Pancreas (tissue), 10 donors: ENCODE measurements around the gene PXK. TPM values are rescaled to one million over a fixed set of nuclear protein-coding genes. Genes with fewer than 3 reads are reported as not detected.

ENCODE experiments used
- ATAC-seq, 4 donors: fragments of 200-7000 bp; cut with Tn5 transposase; one replicate each; pipeline versions ENCODE4 v1.8.0 to v1.9.1; 2020; ENCODE audit warnings: mild to moderate bottlenecking in 4 of 4, moderate library complexity in 4 of 4
- DNase-seq, 6 donors: peaks; one replicate each; pipeline ENCODE4 v3.0.0-alpha.2; 2020
- FAIRE-seq: peaks from 2 replicates; lab custom pipeline; 2012; peaks lifted over from hg19 to GRCh38; lab: Jason Lieb, UNC
- H3K27ac ChIP-seq, 4 donors: fragments of 200-600 bp; sonication (generic); 1 replicate in 3 of 4; 2 replicates in 1 of 4; pipeline versions ENCODE4 v1.5.0 to v1.8.0; 2020
- H3K27me3 ChIP-seq, 4 donors: fragments of 200-600 bp; one replicate each; pipeline ENCODE4 v1.8.0; 2021
- H3K36me3 ChIP-seq, 3 donors: fragments of 200-600 bp; sonication (generic) in 1 of 3; one replicate each; pipeline versions ENCODE4 v1.5.0 to v1.8.0; 2020 to 2021
- H3K4me1 ChIP-seq, 3 donors: fragments of 200-600 bp; one replicate each; pipeline ENCODE4 v1.8.0; 2021
- H3K4me3 ChIP-seq, 4 donors: fragments of 200-600 bp; sonication (generic) in 2 of 4; one replicate each; pipeline versions ENCODE4 v1.5.0 to v1.8.0; 2020 to 2021
- H3K9me3 ChIP-seq, 4 donors: fragments of 200-600 bp; one replicate each; pipeline ENCODE4 v1.8.0; 2021
- CTCF ChIP-seq, 4 donors: fragments of 200-600 bp; sonication (generic) in 3 of 4; IDR thresholded peaks; one replicate each; pipeline versions ENCODE4 v1.5.0 to v1.8.0; 2021; ENCODE audit warnings: antibody characterized with exemption in 4 of 4
- WGBS, 2 donors: extraction: QIAGEN DNeasy Blood & Tissue Kit; methylation state at CpG; one replicate each; pipeline ENCODE4 v1.1.7; 2013; 5-methylcytosine and 5-hydroxymethylcytosine counted together
- intact Hi-C, 3 donors: fragments of 100-400 bp; cut with DNase I; formaldehyde crosslinking; loops; one replicate each; pipeline versions ENCODE4 v1.11.1 to v1.14.2; 2022
- polyA plus RNA-seq, 2 donors: library from polyadenylated mRNA; stranded (reverse); fragments of 200-250 nt; gene quantifications; one replicate each; pipeline ENCODE4 v1.2.3, GENCODE V29; 2013
- total RNA-seq, 6 donors: library from RNA; stranded (reverse); fragmentation: NEBNext Ultra II Directional in 4 of 6; extraction: Animal tissue kit (Norgen Biotek cat#: 25700) in 4 of 6; gene quantifications; one replicate each; pipeline versions ENCODE4 v1.2.1 to v1.2.4, GENCODE V29; 2021 to 2023
- donor health status: healthy with polysubstance abuse.
- donor health status: DM: no; HTN: no; CAD: no; lungs with moderate emphysema.
- donor health status: DM: no; HTN: no; CAD: no.
- donor health status: control.
- donor health status: control.
- donor health status: Bipolar disorder and iron deficiency.
- donor health status: DM: yes; HTN: yes; CAD: no.
- donor health status: DM: no; HTN: no; CAD: no.
- donor health status: DM: no; HTN: no; CAD: no.
- donor health status: DM: yes; HTN: yes; CAD: no.

The PXK gene
- total and polyA plus RNA-seq, 8 donors: 3.2 to 11.2 (median 7.4) TPM

DNA sequence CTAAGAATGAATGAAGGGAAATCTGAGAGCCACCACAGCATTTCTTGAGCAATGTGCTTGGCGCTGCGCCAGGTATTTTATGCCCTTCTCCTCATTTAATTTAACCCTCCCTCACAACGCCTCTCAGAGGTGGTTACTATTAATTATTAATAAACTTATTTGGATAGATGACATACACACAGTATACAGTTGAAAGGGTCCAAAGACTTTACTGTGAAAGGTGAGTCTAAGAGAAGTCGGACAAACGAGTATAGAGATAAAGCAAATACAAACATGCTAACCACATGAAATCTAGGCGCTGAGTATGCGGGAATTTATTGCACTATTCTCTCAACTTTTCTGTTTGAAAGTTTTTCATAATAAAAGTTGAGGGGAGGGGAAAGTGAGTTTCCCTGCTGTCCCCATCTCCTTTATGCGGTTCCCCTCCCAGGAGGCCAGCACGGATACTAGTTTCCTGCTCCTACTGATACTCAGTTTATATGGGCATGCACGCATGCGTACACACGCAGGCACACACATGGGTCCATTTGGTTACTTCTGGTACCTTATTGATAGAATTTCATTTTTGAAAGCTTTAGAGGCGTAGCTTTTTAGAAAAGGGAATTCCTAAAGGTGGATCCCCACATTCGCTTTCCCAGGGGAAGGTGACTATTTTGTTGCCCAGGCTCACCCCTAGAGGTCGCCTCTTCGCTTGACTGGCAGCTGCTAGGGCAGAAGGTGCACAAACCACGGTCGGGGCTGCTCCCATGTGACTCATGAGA is 130.7 kb downstream of the PXK start:
- WGBS, 2 donors: 8 to 10% methylated on average over 18 of the region's 18 CpGs
- H3K36me3 ChIP-seq: no peaks in the 10 kb centered on the region
- intact Hi-C loops: loop anchor here in 1 of 3 donors (10.0 kb wide), 1 partner anchor 171 kb away; no protein-coding TSS in a partner anchor
- ATAC-seq (peak; percentile 85 to 98 (median 98)), FAIRE-seq (no peak), DNase-seq (peak; percentile 56 to 80 (median 72))
- H3K9me3 ChIP-seq: no peaks in the 10 kb centered on the region
- no peak overlapping the region for H3K27ac ChIP-seq
- H3K4me3 ChIP-seq: peak overlapping the region in 2 of 4 donors; percentile 11 to 37
- TF ChIP-seq CTCF (IDR thresholded peaks at IDR 0.05): peak; percentile 40 to 77 (median 66)
- peaks cover 0 to 5% (median 0%) of the 10 kb centered on the region in 3 donors for H3K4me1 ChIP-seq
- H3K27me3 ChIP-seq: no peaks in the 10 kb centered on the region

DNA sequence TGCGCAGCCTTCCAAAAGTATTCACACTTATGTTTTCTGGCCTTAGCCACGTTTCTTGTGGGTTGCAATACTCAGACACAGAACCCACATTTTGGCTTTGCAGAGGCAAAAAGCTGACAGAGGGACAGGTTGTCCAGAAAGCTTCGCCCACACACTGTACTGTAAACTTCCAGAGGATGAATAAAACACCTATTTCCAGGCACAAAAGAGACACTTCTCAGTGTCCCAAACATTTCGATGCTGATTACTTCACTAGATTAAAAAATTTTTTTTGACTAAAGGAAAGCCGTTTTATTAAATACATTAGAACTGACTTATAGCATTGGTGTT is 131.2 kb downstream of the PXK start:
- FAIRE-seq: no peak
- no peak for DNase-seq
- H3K27ac ChIP-seq: no peak overlapping the region
- TF ChIP-seq CTCF (IDR thresholded peaks at IDR 0.05): no peak
- intact Hi-C loops: loop anchor here in 1 of 3 donors (10.0 kb wide), 1 partner anchor 171 kb away; no protein-coding TSS in a partner anchor
- H3K36me3 ChIP-seq: no peaks in the 10 kb centered on the region
- no peaks in the 10 kb centered on the region for H3K9me3 ChIP-seq
- peak overlapping the region in 1 of 4 donors; percentile 37 for H3K4me3 ChIP-seq
- no peaks in the 10 kb centered on the region for H3K27me3 ChIP-seq
- H3K4me1 ChIP-seq: peaks cover 0 to 5% (median 0%) of the 10 kb centered on the region in 3 donors
- WGBS, 2 donors: 31 to 35% methylated on average over 5 of the region's 5 CpGs
- no peak for ATAC-seq

DNA sequence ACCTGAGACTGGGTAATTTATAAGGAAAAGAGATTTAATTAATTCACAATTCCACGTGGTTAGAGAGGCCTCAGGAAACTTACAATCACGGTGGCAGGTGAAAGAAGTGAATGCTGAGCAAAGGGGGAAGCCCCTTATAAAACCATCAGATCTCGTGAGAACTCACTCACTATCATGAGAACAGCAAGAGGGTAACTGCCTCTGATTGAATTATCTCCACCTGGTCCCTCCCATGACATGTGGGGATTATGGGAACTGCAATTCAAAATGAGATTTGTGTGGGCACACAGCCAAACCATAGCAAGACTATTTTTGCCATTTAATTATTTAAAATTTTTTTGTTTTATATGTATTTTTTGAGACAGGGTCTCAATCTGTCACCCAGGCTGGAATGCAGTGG is 132.2 kb downstream of the PXK start:
- WGBS, 2 donors: 62 to 67% methylated on average over 3 of the region's 3 CpGs
- FAIRE-seq: no peak
- no peak for TF ChIP-seq CTCF (IDR thresholded peaks at IDR 0.05)
- no peaks in the 10 kb centered on the region for H3K9me3 ChIP-seq
- intact Hi-C loops: loop anchor here in 1 of 3 donors (10.0 kb wide), 1 partner anchor 170 kb away; no protein-coding TSS in a partner anchor
- peaks cover 0 to 5% (median 0%) of the 10 kb centered on the region in 3 donors for H3K4me1 ChIP-seq
- no peak for DNase-seq
- ATAC-seq: no peak
- no peak overlapping the region for H3K27ac ChIP-seq
- H3K36me3 ChIP-seq: no peaks in the 10 kb centered on the region
- H3K4me3 ChIP-seq: no peak overlapping the region
- H3K27me3 ChIP-seq: no peaks in the 10 kb centered on the region

DNA sequence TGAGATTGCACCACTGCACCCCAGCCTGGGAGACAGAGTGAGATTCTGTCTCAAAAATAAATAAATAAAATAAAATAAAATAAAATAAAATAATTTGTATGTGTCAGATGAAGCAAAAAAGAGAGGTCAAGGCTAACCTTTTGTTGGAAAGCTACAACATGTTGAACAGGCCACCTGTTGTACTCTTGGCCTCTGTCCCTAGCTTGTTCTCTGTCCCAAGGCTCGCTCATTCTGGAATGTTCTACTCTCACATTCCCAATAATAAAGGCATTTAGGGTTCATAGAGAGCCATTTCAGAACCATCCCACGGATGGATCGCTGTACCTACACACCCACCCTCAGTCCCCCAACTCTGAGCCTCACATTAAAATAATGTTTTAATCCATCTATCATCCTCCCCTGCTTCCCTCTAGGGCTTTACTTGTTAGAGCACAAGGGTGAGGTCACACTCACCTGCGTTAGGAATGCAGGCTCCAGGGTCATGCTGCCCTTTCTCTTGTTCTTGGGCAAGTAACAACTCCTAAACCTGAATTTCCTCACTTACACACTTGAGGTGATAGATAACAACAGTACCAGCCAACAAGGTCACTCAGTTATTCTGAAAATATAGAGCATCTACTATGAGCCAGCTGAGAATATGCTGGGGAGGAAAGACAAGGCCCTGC is 134.3 kb downstream of the PXK start:
- DNase-seq (no peak), FAIRE-seq (no peak), ATAC-seq (no peak)
- H3K36me3 ChIP-seq: no peaks in the 10 kb centered on the region
- H3K9me3 ChIP-seq: no peaks in the 10 kb centered on the region
- no peaks in the 10 kb centered on the region for H3K27me3 ChIP-seq
- intact Hi-C loops: loop anchor here in 1 of 3 donors (10.0 kb wide), 1 partner anchor 168 kb away; no protein-coding TSS in a partner anchor
- WGBS, 2 donors: 73 to 83% methylated on average over 4 of the region's 4 CpGs
- no peak overlapping the region for H3K4me3 ChIP-seq
- no peak overlapping the region for H3K27ac ChIP-seq
- H3K4me1 ChIP-seq: peaks cover 11 to 21% (median 13%) of the 10 kb centered on the region in 3 donors
- no peak for TF ChIP-seq CTCF (IDR thresholded peaks at IDR 0.05)
